ENCODE results near the gene COL15A1. TPM values are rescaled to one million over a fixed set of nuclear protein-coding genes. Genes with fewer than 3 reads are reported as not detected.

The COL15A1 gene
- total RNA-seq, 2 donors from 2014 or later, result 73.3 to 75.0 TPM

- ATAC-seq (no peak), DNase-seq (no peak)
- intact Hi-C loops (cut with DNase I), result no loop called here
Measured at GRCh38 chr9:98913044-98913443, 30.7 kb upstream of the COL15A1 start.

DNA sequence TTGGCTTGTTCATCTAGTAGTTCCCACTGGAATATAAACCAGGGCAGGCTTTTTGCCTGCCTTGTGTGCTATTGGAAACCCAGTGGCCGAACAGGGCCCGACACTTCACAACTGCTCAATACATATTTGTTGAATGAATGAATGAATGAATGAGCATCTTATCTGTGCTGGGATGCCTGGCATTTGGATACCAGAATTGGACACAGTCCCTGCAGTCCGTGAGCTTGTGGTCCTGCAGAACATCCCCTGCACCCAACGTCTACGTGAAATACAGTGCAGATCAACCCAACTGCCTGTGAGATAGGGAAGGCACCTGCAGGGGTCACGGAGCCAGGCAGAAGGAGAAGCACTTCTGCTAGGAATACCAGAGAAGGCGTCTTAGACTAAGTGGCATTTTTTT lies 30.0 kb upstream of the COL15A1 start:
- no peak for DNase-seq
- intact Hi-C loops (cut with DNase I), result no loop called here

GRCh38 chr9:98915599-98915998 lies 28.1 kb upstream of the COL15A1 start:
- no peak for ATAC-seq

More for the DNA sequence above, 30.0 kb upstream of the COL15A1 start:
- ATAC-seq, result no peak

DNA sequence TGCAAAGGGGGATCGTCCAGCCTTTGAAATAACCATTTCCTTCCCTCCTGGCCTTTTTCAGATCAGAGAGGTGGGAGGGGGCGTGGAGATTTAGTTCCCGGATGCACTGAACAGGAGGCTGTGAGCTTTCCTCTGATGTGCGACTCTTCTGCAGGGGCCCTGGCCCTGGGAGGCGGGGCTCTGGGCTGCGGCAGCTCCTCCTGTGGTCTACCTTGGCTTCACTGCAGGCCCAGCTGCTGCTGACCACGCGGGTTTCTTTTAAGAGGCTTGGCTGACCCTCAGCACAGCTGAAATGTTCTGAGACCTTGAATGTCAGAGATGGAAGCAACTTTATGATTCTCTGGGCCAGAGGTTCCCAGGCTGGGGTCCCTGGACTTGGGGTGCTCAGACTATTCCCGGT lies 27.0 kb upstream of the COL15A1 start:
- DNase-seq, result peak; percentile 69
- intact Hi-C loops (cut with DNase I), result no loop called here
- ATAC-seq, result peak; percentile 74 to 89

More at GRCh38 chr9:98915599-98915998, 28.1 kb upstream of the COL15A1 start:
- intact Hi-C loops (cut with DNase I), result no loop called here
- DNase-seq, result no peak

GRCh38 chr9:98917746-98918487 lies 25.8 kb upstream of the COL15A1 start:
- peak in 1 of 2 donors; percentile 57 for ATAC-seq
- DNase-seq, result no peak
- intact Hi-C loops (cut with DNase I), result no loop called here

- intact Hi-C loops (cut with DNase I), result no loop called here
- DNase-seq (no peak), ATAC-seq (no peak)
Measured at GRCh38 chr9:98921732-98922131, 22.0 kb upstream of the COL15A1 start.

GRCh38 chr9:98922721-98923435 lies 20.8 kb upstream of the COL15A1 start:
- ATAC-seq, result peak; percentile 32 to 38
- intact Hi-C loops (cut with DNase I), result no loop called here
- DNase-seq, result no peak

DNA sequence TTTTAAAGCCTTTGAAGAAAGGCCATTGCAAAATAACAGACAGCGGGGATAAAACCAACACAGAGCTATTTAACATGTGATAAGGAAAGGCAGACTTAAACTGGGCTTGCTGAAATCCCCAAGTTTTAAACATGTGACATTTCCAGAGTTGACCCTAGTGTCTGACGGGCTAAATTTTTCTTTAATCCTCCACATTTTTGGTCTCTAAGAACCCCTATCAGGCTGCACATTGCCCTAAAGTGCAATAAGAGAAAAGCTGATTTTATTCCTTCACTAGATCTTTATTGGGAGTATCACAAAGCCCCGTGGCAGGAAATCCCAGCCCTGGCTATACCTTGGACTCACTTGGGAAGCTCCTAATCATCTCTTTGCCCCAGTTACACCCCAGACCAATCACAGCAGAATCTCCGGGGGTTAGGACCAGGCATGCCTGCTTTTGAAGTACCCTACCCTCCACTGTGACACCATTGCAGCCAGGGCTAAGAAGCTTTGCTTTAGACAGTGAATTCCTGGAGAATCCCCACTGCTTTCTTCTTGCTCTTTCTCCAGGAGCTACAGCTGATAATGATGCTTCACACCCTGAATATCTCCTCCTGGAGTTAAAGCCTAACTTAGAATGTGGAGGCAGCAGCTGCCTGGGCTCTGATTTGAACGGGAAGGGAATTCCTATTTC lies 20.1 kb upstream of the COL15A1 start:
- DNase-seq (no peak), ATAC-seq (no peak)
- intact Hi-C loops (cut with DNase I), result no loop called here

DNA sequence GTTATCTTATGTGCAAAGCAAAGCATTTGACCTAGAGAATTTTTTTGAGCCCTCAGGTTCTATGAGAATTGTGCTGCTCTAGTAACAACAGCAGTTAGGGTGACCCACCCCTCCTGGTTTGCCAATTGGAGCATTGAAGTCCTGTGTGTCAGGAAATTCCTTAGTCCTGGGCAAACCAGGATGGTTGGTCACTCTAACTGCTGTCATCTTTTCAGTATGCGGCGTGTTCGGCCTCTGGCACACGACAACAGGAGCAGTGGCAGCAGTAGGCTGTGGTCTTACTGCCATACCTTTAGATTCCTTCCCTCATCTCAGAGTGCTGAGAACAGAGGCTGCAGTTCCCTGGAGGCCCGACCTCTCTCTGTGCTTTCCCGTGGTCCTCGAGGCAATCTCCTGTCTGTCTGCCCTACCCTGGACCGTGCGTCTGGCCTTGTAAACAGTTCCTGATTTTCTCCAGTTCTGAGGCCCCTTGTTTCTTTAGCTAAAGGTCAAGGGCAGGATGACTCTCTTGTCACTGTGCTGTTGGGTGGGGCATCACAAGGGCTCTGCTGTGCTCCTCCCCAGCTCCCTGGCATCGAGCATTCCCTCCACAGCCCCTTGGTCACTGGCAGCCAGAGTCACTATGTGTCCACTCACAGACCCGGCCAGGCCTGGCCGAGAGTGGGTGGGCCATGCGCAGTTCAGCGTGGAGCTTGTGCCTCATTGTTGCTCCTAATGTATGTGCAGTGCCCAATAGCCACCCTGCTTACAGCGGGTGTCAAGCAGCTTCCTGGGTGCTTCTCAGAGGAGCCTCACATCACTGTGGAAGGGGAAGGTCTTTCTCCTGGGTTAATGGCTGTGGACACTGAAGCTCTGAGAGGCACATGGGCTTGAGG lies 18.5 kb upstream of the COL15A1 start:
- DNase-seq (no peak), ATAC-seq (no peak)
- intact Hi-C loops (cut with DNase I), result no loop called here

- intact Hi-C loops (cut with DNase I), result no loop called here
- DNase-seq (no peak), ATAC-seq (no peak)
Measured at GRCh38 chr9:98925956-98926355, 17.8 kb upstream of the COL15A1 start.

DNA sequence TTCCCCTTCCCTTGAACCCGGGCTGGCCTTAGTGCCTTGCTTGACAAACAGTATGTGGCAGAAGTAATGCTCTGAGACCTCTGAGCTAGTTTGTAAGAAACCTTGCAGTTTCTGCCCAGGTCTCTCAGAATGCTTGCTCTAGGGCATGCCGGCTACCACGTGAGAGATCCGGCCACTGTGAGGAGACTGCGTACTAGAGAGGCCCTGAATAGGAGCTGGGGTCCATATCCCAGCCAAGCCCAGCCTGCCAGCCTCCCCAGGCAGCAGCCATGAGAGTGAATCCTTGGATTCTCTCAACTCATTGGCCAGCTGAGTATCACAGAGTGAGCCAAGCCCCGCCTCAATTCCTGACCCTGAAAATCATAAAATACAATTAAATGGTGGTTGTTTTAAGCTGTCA lies 16.0 kb upstream of the COL15A1 start:
- no peak for ATAC-seq
- intact Hi-C loops (cut with DNase I), result no loop called here

DNA sequence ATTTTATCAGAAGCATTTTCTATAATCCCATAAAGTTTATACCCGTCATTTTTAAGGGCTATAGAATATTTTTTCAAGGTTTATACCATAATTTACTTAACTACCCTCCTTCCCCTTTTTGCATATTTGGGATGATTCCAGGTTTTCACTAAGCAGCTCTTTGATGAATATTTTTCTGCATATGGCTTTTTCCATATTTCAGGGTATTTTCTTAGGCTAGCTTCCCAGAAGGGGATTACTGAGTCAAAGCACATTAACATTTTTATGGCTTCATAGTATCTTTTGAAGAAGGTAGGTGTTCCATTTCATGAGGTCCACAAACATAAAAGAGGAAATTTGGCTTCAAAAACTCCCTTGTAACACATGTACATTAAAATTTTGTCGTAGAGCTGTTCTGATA lies 14.6 kb upstream of the COL15A1 start:
- intact Hi-C loops (cut with DNase I), result no loop called here
- DNase-seq (no peak), ATAC-seq (no peak)

More for the DNA sequence above, 16.0 kb upstream of the COL15A1 start:
- no peak for DNase-seq

DNA sequence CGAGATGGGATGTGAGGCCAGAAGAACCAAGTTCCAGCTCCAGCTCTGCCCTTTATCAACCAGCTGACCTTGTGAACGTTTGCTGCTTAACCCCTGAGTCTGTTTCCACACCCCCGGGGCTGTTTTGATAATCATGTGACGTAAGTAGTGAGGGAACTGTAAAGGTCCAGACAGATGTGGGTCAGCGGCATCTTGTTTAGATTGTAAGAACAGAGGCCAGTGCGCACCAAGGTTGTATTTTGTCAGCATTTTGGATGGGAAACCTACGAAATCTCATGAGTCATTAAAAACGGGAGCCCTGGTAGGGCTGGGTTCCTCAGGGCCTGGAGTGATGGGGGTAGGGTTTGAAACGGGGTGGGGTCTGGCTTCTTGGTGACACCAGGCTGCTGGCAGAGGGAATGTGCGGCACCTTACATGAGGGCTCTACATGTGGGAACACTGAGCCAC lies 13.8 kb upstream of the COL15A1 start:
- peak; percentile 32 for DNase-seq
- peak in 1 of 2 donors; percentile 43 for ATAC-seq
- intact Hi-C loops (cut with DNase I), result no loop called here

- ATAC-seq, result no peak
- intact Hi-C loops (cut with DNase I), result no loop called here
Measured at GRCh38 chr9:98930792-98931191, 12.9 kb upstream of the COL15A1 start.

GRCh38 chr9:98931600-98932389 lies 11.9 kb upstream of the COL15A1 start:
- ATAC-seq, result no peak
- intact Hi-C loops (cut with DNase I), result no loop called here

More at GRCh38 chr9:98930792-98931191, 12.9 kb upstream of the COL15A1 start:
- no peak for DNase-seq

GRCh38 chr9:98933185-98933584 lies 10.5 kb upstream of the COL15A1 start:
- intact Hi-C loops (cut with DNase I), result no loop called here
- ATAC-seq (no peak), DNase-seq (no peak)

More at GRCh38 chr9:98931600-98932389, 11.9 kb upstream of the COL15A1 start:
- DNase-seq, result no peak

GRCh38 chr9:98933890-98934289 lies 9.8 kb upstream of the COL15A1 start:
- intact Hi-C loops (cut with DNase I), result no loop called here
- ATAC-seq (no peak), DNase-seq (no peak)

GRCh38 chr9:98935071-98935505 lies 8.6 kb upstream of the COL15A1 start:
- ATAC-seq (no peak), DNase-seq (no peak)

More at GRCh38 chr9:98935071-98935505, 8.6 kb upstream of the COL15A1 start:
- intact Hi-C loops (cut with DNase I), result no loop called here
